ENCODE measurements around the gene FSIP1. TPM values are rescaled to one million over a fixed set of nuclear protein-coding genes. Genes with fewer than 3 reads are reported as not detected.

The FSIP1 gene
- total RNA-seq, 1 donor from 2014 or later, result 0.46 TPM

- DNase-seq (ENCODE audit: low read depth, low spot score), result no peak
These were observed 226.8 kb downstream of the FSIP1 start for GRCh38 chr15:39555885-39556284.

- no peak for DNase-seq (ENCODE audit: low read depth, low spot score)
These were observed 227.8 kb downstream of the FSIP1 start for GRCh38 chr15:39554746-39555387.

GRCh38 chr15:39553947-39554693, 228.5 kb downstream of the FSIP1 start:
- no peak for DNase-seq (ENCODE audit: low read depth, low spot score)

- no peak for DNase-seq (ENCODE audit: low read depth, low spot score)
These were observed 230.1 kb downstream of the FSIP1 start for GRCh38 chr15:39552556-39552955.

DNA sequence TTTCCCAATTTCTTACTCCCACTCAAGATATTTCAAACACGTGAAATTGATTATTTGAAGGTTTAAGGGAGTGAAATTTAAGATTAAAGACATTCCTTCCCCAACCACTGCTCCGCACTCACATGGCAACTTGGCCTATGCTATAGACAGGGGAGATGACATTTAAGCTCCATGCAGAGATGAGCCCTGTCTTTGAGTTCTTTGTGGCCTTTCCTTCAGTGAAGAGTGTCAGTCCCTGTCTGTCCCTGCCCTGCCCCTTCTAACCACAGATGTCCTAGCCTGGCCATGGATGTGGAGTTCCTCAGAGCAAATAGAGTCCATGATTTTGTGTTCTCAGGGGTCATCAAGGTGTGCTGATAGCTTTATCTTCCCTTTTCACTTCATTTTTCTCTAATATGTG, 231.2 kb downstream of the FSIP1 start:
- no peak for DNase-seq (ENCODE audit: low read depth, low spot score)

Other genes with a start within 250 kb of the FSIP1 start
- 5,210 and 8,327 TPM in 2 replicates for gene THBS1, start 201.8 kb downstream of the FSIP1 start, total RNA-seq
- 78.3 and 84.3 TPM in 2 replicates for gene GPR176, start 137.4 kb upstream of the FSIP1 start, total RNA-seq
- gene EIF2AK4, start 151.3 kb upstream of the FSIP1 start, total RNA-seq, result 51.0 and 72.7 TPM in 2 replicates

All from pulmonary artery endothelial cell (primary cell).